Endothelial cell of umbilical vein (primary cell): ENCODE results near the gene CENPK. TPM values are rescaled to one million over a fixed set of nuclear protein-coding genes. Genes with fewer than 3 reads are reported as not detected.
"Not testable (repeated sequence)": the region's sequence is repeated elsewhere in the genome, so short reads cannot be mapped to it uniquely, and the experiment has no call there.

Source experiments
- BruUV-seq: library from RNA; stranded (reverse); fragments of 400-500 nt; replicated peaks from 2 replicates; lab custom pipeline; 2021; lab: Mats Ljungman, UMichigan
- CTCF ChIA-PET: fragments of 300-600, 350-600 bp; sonication (Branson Sonifier 250); formaldehyde crosslinking; loops from one replicate; lab custom pipeline; 2021; ENCODE audit warnings: antibody characterized with exemption, inconsistent platforms; lab: Charles Lee
- POLR2A ChIA-PET: fragments of 300-600, 350-600 bp; sonication (Branson Sonifier 250); formaldehyde crosslinking; loops from one replicate; lab custom pipeline; 2021; ENCODE audit warnings: antibody characterized with exemption, inconsistent platforms; lab: Charles Lee
- DNase-seq: peaks from one replicate; pipeline ENCODE4 v3.0.0-alpha.2; 2011; ENCODE audit warnings: low read depth, low spot score
- FAIRE-seq: peaks from 2 replicates; lab custom pipeline; 2011; peaks lifted over from hg19 to GRCh38; lab: Jason Lieb, UNC
- H2AFZ ChIP-seq: 2 replicates; pipeline ENCODE4 v1.6.0; 2012; ENCODE audit warnings: low read depth, low read length, control low read depth, inconsistent platforms
- H3K27ac ChIP-seq: 2 replicates; pipeline ENCODE4 v1.5.1; 2011; ENCODE audit warnings: low read depth, mild to moderate bottlenecking, control low read depth, low read length, moderate library complexity; ENCODE audit not compliant: insufficient read depth
- H3K27me3 ChIP-seq, 2 experiments: 2 replicates each; pipeline versions ENCODE4 v1.6.0 to v1.6.1; 2011; ENCODE audit warnings: low read length in 2 of 2, mixed read lengths in 1 of 2; ENCODE audit not compliant: control insufficient read depth in 2 of 2, insufficient read depth in 2 of 2
- H3K36me3 ChIP-seq, 2 experiments: 2 replicates in 1 of 2; 3 replicates in 1 of 2; pipeline ENCODE4 v1.5.1; 2011; ENCODE audit warnings: low read length in 2 of 2, mild to moderate bottlenecking in 1 of 2, moderate library complexity in 1 of 2; ENCODE audit not compliant: control insufficient read depth in 2 of 2, insufficient read depth in 2 of 2; ENCODE audit errors: extremely low read depth in 1 of 2
- H3K4me1 ChIP-seq: 3 replicates; pipeline ENCODE4 v1.5.1; 2011; ENCODE audit warnings: mild to moderate bottlenecking, low read length; ENCODE audit not compliant: control insufficient read depth, insufficient read depth; ENCODE audit errors: extremely low read depth
- H3K4me2 ChIP-seq: 2 replicates; pipeline ENCODE4 v1.6.1; 2011; ENCODE audit warnings: low read length, control low read depth, mixed read lengths; ENCODE audit not compliant: insufficient read depth
- H3K4me3 ChIP-seq, 3 experiments: fragments of 200-600 bp in 1 of 3; sonication (generic), shearing (Covaris generic) in 1 of 3; replicated peaks in 1 of 3; 2 replicates each; pipeline ENCODE4 v1.5.1; 2011 to 2016; ENCODE audit warnings: control low read depth in 3 of 3, low read length in 3 of 3, mild to moderate bottlenecking in 2 of 3, inconsistent platforms in 1 of 3, low read depth in 1 of 3, moderate library complexity in 1 of 3; ENCODE audit not compliant: insufficient read depth in 1 of 3
- H3K79me2 ChIP-seq: 2 replicates; pipeline ENCODE4 v1.6.0; 2012; ENCODE audit warnings: low read length, inconsistent platforms; ENCODE audit not compliant: control insufficient read depth, insufficient read depth
- H3K9ac ChIP-seq: replicated peaks from 2 replicates; pipeline ENCODE3; 2011; ENCODE audit warnings: low read length, control low read depth; ENCODE audit not compliant: insufficient read depth; ENCODE audit errors: extremely low read depth
- H3K9me1 ChIP-seq: replicated peaks from 3 replicates; pipeline ENCODE4 v1.6.0; 2011; ENCODE audit warnings: mild to moderate bottlenecking, low read length; ENCODE audit not compliant: control insufficient read depth, insufficient read depth; ENCODE audit errors: extremely low read depth
- H3K9me3 ChIP-seq: replicated peaks from 2 replicates; pipeline ENCODE4 v1.5.1; 2012; ENCODE audit warnings: low read length, inconsistent platforms; ENCODE audit not compliant: control insufficient read depth, insufficient read depth
- H4K20me1 ChIP-seq: replicated peaks from 2 replicates; pipeline ENCODE3; 2011; ENCODE audit warnings: mild to moderate bottlenecking, low read length; ENCODE audit not compliant: control insufficient read depth, insufficient read depth; ENCODE audit errors: extremely low read depth
- EZH2 ChIP-seq: IDR thresholded peaks from 2 replicates; pipeline ENCODE4 v1.6.1; 2012; ENCODE audit warnings: borderline replicate concordance, low read depth, mild to moderate bottlenecking, moderate library complexity, low read length, inconsistent platforms; ENCODE audit not compliant: severe bottlenecking
- FOS ChIP-seq: IDR thresholded peaks from 2 replicates; pipeline ENCODE4 v1.6.1; 2011; ENCODE audit warnings: mild to moderate bottlenecking, low read length, moderate library complexity, borderline replicate concordance; ENCODE audit not compliant: insufficient read depth
- GATA2 ChIP-seq: IDR thresholded peaks from 2 replicates; pipeline ENCODE4 v1.7.0; 2011; ENCODE audit warnings: low read depth, mild to moderate bottlenecking, moderate library complexity, mixed read lengths, low read length; ENCODE audit not compliant: insufficient read length, insufficient read depth
- JUN ChIP-seq: IDR thresholded peaks from 2 replicates; pipeline ENCODE4 v1.6.1; 2011; ENCODE audit warnings: borderline replicate concordance, low read depth; ENCODE audit not compliant: insufficient read length, insufficient read depth
- MAX ChIP-seq: IDR thresholded peaks from 2 replicates; pipeline ENCODE4 v1.6.1; 2011; ENCODE audit not compliant: insufficient read depth, insufficient read length
- POLR2A ChIP-seq: IDR thresholded peaks from 2 replicates; pipeline ENCODE4 v1.6.1; 2012; ENCODE audit warnings: low read depth, mild to moderate bottlenecking, control low read depth, low read length
- dilution Hi-C: fragments of 300-500 bp; cut with MboI; formaldehyde crosslinking; loops from one replicate; pipeline ENCODE4 v1.15.0; 2019; ENCODE audit warnings: low sequenced_read_pairs; ENCODE audit not compliant: extremely low pct_ligation_motif_present
- intact Hi-C: fragments of 100-400 bp; cut with micrococcal nuclease; formaldehyde crosslinking; loops from one replicate; pipeline ENCODE4 v1.10.0; 2022
- polyA plus RNA-seq, 4 experiments: library from polyadenylated mRNA; depleted of rRNA in 3 of 4; stranded (reverse) in 3 of 4; unstranded in 1 of 4; fragments of >200 nt; gene quantifications; 2 replicates each; pipeline versions ENCODE4 v1.2.1 to v1.2.3, GENCODE V29; 2011 to 2012; ENCODE audit warnings: missing spikeins in 1 of 4
- total RNA-seq: library from RNA; stranded (reverse); gene quantifications from 2 replicates; pipeline ENCODE4 v1.2.3, GENCODE V29; 2021

CENPK gene
- total and polyA plus RNA-seq, 2 donors (not counting 3 experiments of a cell fraction or from before 2014, with no cell fraction given): 8.0 to 50.7 TPM

- dilution Hi-C loops: no loop called here
- no peak overlapping the region for H3K4me3 ChIP-seq
- H3K9ac ChIP-seq: no peak overlapping the region
- H2AFZ ChIP-seq: no peak overlapping the region
- no peaks in the 10 kb centered on the region for H3K27me3 ChIP-seq
- H3K4me2 ChIP-seq: no peak overlapping the region
- no peaks in the 10 kb centered on the region for H3K9me1 ChIP-seq
- H3K36me3 ChIP-seq: no peaks in the 10 kb centered on the region
- BruUV-seq: no TSS peak
- DNase-seq (no peak), FAIRE-seq (no peak)
- CTCF ChIA-PET: no interaction called here
- POLR2A ChIA-PET: no interaction called here
- H3K27ac ChIP-seq: no peak overlapping the region
- H3K79me2 ChIP-seq: no peaks in the 10 kb centered on the region
- intact Hi-C loops: no loop called here
- no peak for TF ChIP-seq EZH2
- no peak for TF ChIP-seq MAX
- no peak for TF ChIP-seq JUN
- no peak for TF ChIP-seq FOS
- no peak for TF ChIP-seq POLR2A
- no peak for TF ChIP-seq GATA2
- H3K9me3 ChIP-seq: no peaks in the 10 kb centered on the region
- H4K20me1 ChIP-seq: no peaks in the 10 kb centered on the region
- H3K4me1 ChIP-seq: no peaks in the 10 kb centered on the region
These were observed 73.8 kb downstream of the CENPK start for GRCh38 chr5:65489119-65489518.

- H3K9me1 ChIP-seq, POLR2A ChIA-PET, H3K27me3 ChIP-seq, H3K9me3 ChIP-seq, dilution Hi-C loops, FAIRE-seq, intact Hi-C loops, H3K4me2 ChIP-seq, BruUV-seq, H2AFZ ChIP-seq, H3K4me3 ChIP-seq, H3K36me3 ChIP-seq, CTCF ChIA-PET, DNase-seq, H4K20me1 ChIP-seq, H3K79me2 ChIP-seq, H3K27ac ChIP-seq, H3K9ac ChIP-seq, H3K4me1 ChIP-seq: not testable (repeated sequence)
These were observed 74.8 kb downstream of the CENPK start for GRCh38 chr5:65488038-65488687.

GRCh38 chr5:65486803-65487202 lies 76.2 kb downstream of the CENPK start:
- H3K9ac ChIP-seq, H3K4me1 ChIP-seq, H3K9me1 ChIP-seq, H3K36me3 ChIP-seq, BruUV-seq, H3K27ac ChIP-seq, dilution Hi-C loops, H3K4me3 ChIP-seq, H3K4me2 ChIP-seq, H3K27me3 ChIP-seq, H3K79me2 ChIP-seq, DNase-seq, intact Hi-C loops, H2AFZ ChIP-seq, FAIRE-seq, H4K20me1 ChIP-seq, H3K9me3 ChIP-seq: not testable (repeated sequence)
- ChIA-PET CTCF (interaction anchor here (0.6 to 2.0 kb wide), 3 partner anchors 76 to 676 kb away, joined by 3 to 5 read pairs (median 5); no protein-coding TSS in a partner anchor), POLR2A (interaction anchor here (0.7 kb wide), 1 partner anchor 424 kb away, joined by 7 read pairs; no protein-coding TSS in a partner anchor)
